GM19328 (cell line): ENCODE results near the gene SYTL2.
"Not testable (repeated sequence)": the region's sequence is repeated elsewhere in the genome, so short reads cannot be mapped to it uniquely, and the experiment has no call there.

Experiments
- ATAC-seq: cut with Tn5 transposase; IDR thresholded peaks from one replicate; pipeline ENCODE4 v1.9.1; 2021; ENCODE audit warnings: mild to moderate bottlenecking, moderate library complexity; ENCODE audit not compliant: unreplicated experiment

SYTL2 gene

GRCh38 chr11:85699957-85700741 is 110.8 kb downstream of the SYTL2 start:
- peak; percentile 66 for ATAC-seq

GRCh38 chr11:85698195-85698594 is 112.7 kb downstream of the SYTL2 start:
- ATAC-seq = no peak

GRCh38 chr11:85697747-85698146 is 113.2 kb downstream of the SYTL2 start:
- ATAC-seq = no peak

- ATAC-seq = no peak
These were observed 115.4 kb downstream of the SYTL2 start for GRCh38 chr11:85695546-85695945.

- ATAC-seq = no peak
These were observed 116.5 kb downstream of the SYTL2 start for GRCh38 chr11:85694385-85694980.

GRCh38 chr11:85685820-85686459 is 125.0 kb downstream of the SYTL2 start, which contains the start of gene CCDC89:
TSS of gene CCDC89 (minus strand) at chr11:85686195. CDS start at chr11:85686130, 65 bp downstream.
- no peak for ATAC-seq

- no peak for ATAC-seq
These were observed 125.7 kb downstream of the SYTL2 start for GRCh38 chr11:85685125-85685819.

GRCh38 chr11:85682330-85683305 is 128.3 kb downstream of the SYTL2 start:
- ATAC-seq = peak; percentile 90

- ATAC-seq = no peak
These were observed 130.0 kb downstream of the SYTL2 start for GRCh38 chr11:85680897-85681296.

GRCh38 chr11:85679576-85679975 is 131.4 kb downstream of the SYTL2 start:
- ATAC-seq = no peak

GRCh38 chr11:85673393-85673792 is 137.5 kb downstream of the SYTL2 start:
- no peak for ATAC-seq

GRCh38 chr11:85672105-85672902 is 138.6 kb downstream of the SYTL2 start:
- no peak for ATAC-seq

GRCh38 chr11:85670949-85671663 is 139.8 kb downstream of the SYTL2 start:
- ATAC-seq = not testable (repeated sequence)

- no peak for ATAC-seq
These were observed 142.8 kb downstream of the SYTL2 start for GRCh38 chr11:85668157-85668556.

GRCh38 chr11:85666687-85667086 is 144.3 kb downstream of the SYTL2 start:
- ATAC-seq = no peak

- ATAC-seq = no peak
These were observed 145.2 kb downstream of the SYTL2 start for GRCh38 chr11:85665733-85666132.

- peak; percentile 91 for ATAC-seq
These were observed 146.1 kb downstream of the SYTL2 start, which contains the start of gene CREBZF for GRCh38 chr11:85664615-85665481. TSS of gene CREBZF (minus strand) at chr11:85665129. CDS start at chr11:85664875, 254 bp downstream.
